HepG2 (cell line): ENCODE measurements around the gene MAPK14. TPM values are rescaled to one million over a fixed set of nuclear protein-coding genes. Genes with fewer than 3 reads are reported as not detected.

Experiments
- ATF7-NPFF ChIP-seq: sonication (generic); formaldehyde crosslinking; IDR thresholded peaks from 2 replicates; pipeline ENCODE4 v1.8.1; 2023; ENCODE audit warnings: mild to moderate bottlenecking, low read depth, missing genetic modification reagents, moderate library complexity
- BHLHE40 ChIP-seq: IDR thresholded peaks from 2 replicates; pipeline ENCODE4 v1.6.1; 2011; ENCODE audit warnings: low read length, improper control_type of control experiment
- BRD4 ChIP-seq: sonication (generic); formaldehyde crosslinking; IDR thresholded peaks from 2 replicates; pipeline ENCODE4 v1.4.0; 2020; ENCODE audit warnings: missing genetic modification reagents
- KLF16 ChIP-seq, 2 experiments: sonication (generic) in 1 of 2; formaldehyde crosslinking in 1 of 2; IDR thresholded peaks; 2 replicates each; pipeline versions ENCODE4 v1.6.1 to v1.8.0; 2016 to 2023; ENCODE audit warnings: missing genetic modification reagents in 2 of 2, missing compliant biosample characterization in 1 of 2
- NFIC ChIP-seq: IDR thresholded peaks from 2 replicates; pipeline ENCODE4 v1.6.1; 2012; ENCODE audit warnings: mild to moderate bottlenecking, low read length, inconsistent platforms
- NR2C2 ChIP-seq: sonication (generic); formaldehyde crosslinking; IDR thresholded peaks from 2 replicates; pipeline ENCODE4 v1.4.0; 2020; ENCODE audit warnings: missing genetic modification reagents, mild to moderate bottlenecking, moderate library complexity, borderline replicate concordance
- RAD51 ChIP-seq: fragments of 450-650 bp; IDR thresholded peaks from 2 replicates; pipeline ENCODE4 v1.6.1; 2016; ENCODE audit warnings: borderline replicate concordance
- RFXANK ChIP-seq: IDR thresholded peaks from 2 replicates; pipeline ENCODE4 v1.6.1; 2016
- SRSF4 ChIP-seq: fragments of 200-400 bp; formaldehyde crosslinking; IDR thresholded peaks from one replicate; pipeline ENCODE4 v1.6.1; 2018; ENCODE audit warnings: mild to moderate bottlenecking, low read depth, low read length, moderate library complexity; ENCODE audit not compliant: poor library complexity, severe bottlenecking
- TOPORS ChIP-seq: sonication (generic); formaldehyde crosslinking; IDR thresholded peaks from 2 replicates; pipeline ENCODE4 v1.8.0; 2023; ENCODE audit warnings: mild to moderate bottlenecking, missing genetic modification reagents
- ZBTB7B ChIP-seq: sonication (generic); formaldehyde crosslinking; IDR thresholded peaks from 2 replicates; pipeline ENCODE4 v1.4.0; 2020; ENCODE audit warnings: missing genetic modification reagents
- ZNF20 ChIP-seq: sonication (generic); formaldehyde crosslinking; IDR thresholded peaks from 2 replicates; pipeline ENCODE4 v1.4.0; 2020; ENCODE audit warnings: mild to moderate bottlenecking, moderate library complexity, missing genetic modification reagents
- ZNF292 ChIP-seq: sonication (generic); formaldehyde crosslinking; IDR thresholded peaks from 2 replicates; pipeline ENCODE4 v1.8.1; 2022; ENCODE audit warnings: mild to moderate bottlenecking, low read depth, missing genetic modification reagents, borderline replicate concordance
- ZNF337 ChIP-seq: sonication (generic); formaldehyde crosslinking; IDR thresholded peaks from 2 replicates; pipeline ENCODE4 v1.5.1; 2020; ENCODE audit warnings: missing genetic modification reagents, low read depth, mild to moderate bottlenecking, borderline replicate concordance
- ZNF652 ChIP-seq: IDR thresholded peaks from 2 replicates; pipeline ENCODE4 v1.6.1; 2016; ENCODE audit warnings: low read depth, borderline replicate concordance
- polyA plus RNA-seq, 8 experiments: library from polyadenylated mRNA; depleted of rRNA in 3 of 8; stranded (reverse) in 7 of 8; unstranded in 1 of 8; fragments of >200 nt; fragmentation: Illumina TruSeq in 4 of 8; extraction: Trizol in 4 of 8; gene quantifications; 2 replicates each; pipeline versions ENCODE4 v1.2.1 to v1.2.3, GENCODE V29; 2011 to 2016; ENCODE audit warnings: low read depth in 4 of 8, missing spikeins in 1 of 8, mixed read lengths in 1 of 8; ENCODE audit not compliant: insufficient read depth in 1 of 8
- total RNA-seq, 5 experiments: library from RNA; depleted of rRNA; stranded (reverse); fragments of >200 nt; fragmentation: Illumina TruSeq; extraction: Trizol; gene quantifications; 2 replicates each; pipeline ENCODE4 v1.2.3, GENCODE V29; 2016; ENCODE audit warnings: low read depth in 1 of 5
- TF ChIP-seq, protein P1 (sequence below): sonication (generic); formaldehyde crosslinking; IDR thresholded peaks from 2 replicates; pipeline ENCODE4 v1.4.0; 2020; ENCODE audit warnings: mild to moderate bottlenecking, missing genetic modification reagents, borderline replicate concordance
- TF ChIP-seq, protein P2 (sequence below): sonication (generic); formaldehyde crosslinking; IDR thresholded peaks from 2 replicates; pipeline ENCODE4 v1.4.0; 2020; ENCODE audit warnings: mild to moderate bottlenecking, missing genetic modification reagents
- TF ChIP-seq, protein P3 (sequence below): sonication (generic); formaldehyde crosslinking; IDR thresholded peaks from 2 replicates; pipeline ENCODE4 v1.4.0; 2020; ENCODE audit warnings: mild to moderate bottlenecking, missing genetic modification reagents
- TF ChIP-seq, protein P4 (sequence below): IDR thresholded peaks from 2 replicates; pipeline ENCODE4 v1.6.1; 2016; ENCODE audit warnings: missing compliant biosample characterization, missing genetic modification reagents, borderline replicate concordance

The MAPK14 gene
- total and polyA plus RNA-seq, 2 of the 13 experiments (the other 11 are each of a cell fraction or from before 2014, with no cell fraction given), result 66.3 to 67.3 TPM

GRCh38 chr6:36028088-36028876 is 674 bp downstream of the MAPK14 start (continued):
- TF ChIP-seq, protein P1, sequence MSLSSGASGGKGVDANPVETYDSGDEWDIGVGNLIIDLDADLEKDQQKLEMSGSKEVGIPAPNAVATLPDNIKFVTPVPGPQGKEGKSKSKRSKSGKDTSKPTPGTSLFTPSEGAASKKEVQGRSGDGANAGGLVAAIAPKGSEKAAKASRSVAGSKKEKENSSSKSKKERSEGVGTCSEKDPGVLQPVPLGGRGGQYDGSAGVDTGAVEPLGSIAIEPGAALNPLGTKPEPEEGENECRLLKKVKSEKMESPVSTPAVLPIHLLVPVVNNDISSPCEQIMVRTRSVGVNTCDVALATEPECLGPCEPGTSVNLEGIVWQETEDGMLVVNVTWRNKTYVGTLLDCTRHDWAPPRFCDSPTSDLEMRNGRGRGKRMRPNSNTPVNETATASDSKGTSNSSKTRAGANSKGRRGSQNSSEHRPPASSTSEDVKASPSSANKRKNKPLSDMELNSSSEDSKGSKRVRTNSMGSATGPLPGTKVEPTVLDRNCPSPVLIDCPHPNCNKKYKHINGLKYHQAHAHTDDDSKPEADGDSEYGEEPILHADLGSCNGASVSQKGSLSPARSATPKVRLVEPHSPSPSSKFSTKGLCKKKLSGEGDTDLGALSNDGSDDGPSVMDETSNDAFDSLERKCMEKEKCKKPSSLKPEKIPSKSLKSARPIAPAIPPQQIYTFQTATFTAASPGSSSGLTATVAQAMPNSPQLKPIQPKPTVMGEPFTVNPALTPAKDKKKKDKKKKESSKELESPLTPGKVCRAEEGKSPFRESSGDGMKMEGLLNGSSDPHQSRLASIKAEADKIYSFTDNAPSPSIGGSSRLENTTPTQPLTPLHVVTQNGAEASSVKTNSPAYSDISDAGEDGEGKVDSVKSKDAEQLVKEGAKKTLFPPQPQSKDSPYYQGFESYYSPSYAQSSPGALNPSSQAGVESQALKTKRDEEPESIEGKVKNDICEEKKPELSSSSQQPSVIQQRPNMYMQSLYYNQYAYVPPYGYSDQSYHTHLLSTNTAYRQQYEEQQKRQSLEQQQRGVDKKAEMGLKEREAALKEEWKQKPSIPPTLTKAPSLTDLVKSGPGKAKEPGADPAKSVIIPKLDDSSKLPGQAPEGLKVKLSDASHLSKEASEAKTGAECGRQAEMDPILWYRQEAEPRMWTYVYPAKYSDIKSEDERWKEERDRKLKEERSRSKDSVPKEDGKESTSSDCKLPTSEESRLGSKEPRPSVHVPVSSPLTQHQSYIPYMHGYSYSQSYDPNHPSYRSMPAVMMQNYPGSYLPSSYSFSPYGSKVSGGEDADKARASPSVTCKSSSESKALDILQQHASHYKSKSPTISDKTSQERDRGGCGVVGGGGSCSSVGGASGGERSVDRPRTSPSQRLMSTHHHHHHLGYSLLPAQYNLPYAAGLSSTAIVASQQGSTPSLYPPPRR (CRISPR knock-in tag), result 0 out of 2 replicates have a peak, but pooled peaks have one; percentile 7
- TF ChIP-seq TOPORS (CRISPR knock-in tag) (no peak), ZNF652 (no peak), KLF16 (CRISPR knock-in tag; IDR thresholded peaks at IDR 0.05) (no peak; a peak in 1 of 4 replicates), NR2C2 (no peak), BHLHE40 (no peak), SRSF4 (no peak), RFXANK (CRISPR knock-in tag) (no peak), ZNF20 (CRISPR knock-in tag) (0 out of 2 replicates have a peak, but pooled peaks have one; percentile 48), RAD51 (no peak), ZNF292 (CRISPR knock-in tag) (peak; percentile 83), BRD4 (0 out of 2 replicates have a peak, but pooled peaks have one; percentile 30), ZBTB7B (0 out of 2 replicates have a peak, but pooled peaks have one; percentile 23), ZNF337 (CRISPR knock-in tag) (0 out of 2 replicates have a peak, but pooled peaks have one; percentile 21), ATF7-NPFF (CRISPR knock-in tag) (peak; percentile 48; the same call in 1 of the 2 replicates), NFIC (no peak)
- TF ChIP-seq, protein P2, sequence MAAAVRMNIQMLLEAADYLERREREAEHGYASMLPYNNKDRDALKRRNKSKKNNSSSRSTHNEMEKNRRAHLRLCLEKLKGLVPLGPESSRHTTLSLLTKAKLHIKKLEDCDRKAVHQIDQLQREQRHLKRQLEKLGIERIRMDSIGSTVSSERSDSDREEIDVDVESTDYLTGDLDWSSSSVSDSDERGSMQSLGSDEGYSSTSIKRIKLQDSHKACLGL, result no peak
- TF ChIP-seq, protein P3, sequence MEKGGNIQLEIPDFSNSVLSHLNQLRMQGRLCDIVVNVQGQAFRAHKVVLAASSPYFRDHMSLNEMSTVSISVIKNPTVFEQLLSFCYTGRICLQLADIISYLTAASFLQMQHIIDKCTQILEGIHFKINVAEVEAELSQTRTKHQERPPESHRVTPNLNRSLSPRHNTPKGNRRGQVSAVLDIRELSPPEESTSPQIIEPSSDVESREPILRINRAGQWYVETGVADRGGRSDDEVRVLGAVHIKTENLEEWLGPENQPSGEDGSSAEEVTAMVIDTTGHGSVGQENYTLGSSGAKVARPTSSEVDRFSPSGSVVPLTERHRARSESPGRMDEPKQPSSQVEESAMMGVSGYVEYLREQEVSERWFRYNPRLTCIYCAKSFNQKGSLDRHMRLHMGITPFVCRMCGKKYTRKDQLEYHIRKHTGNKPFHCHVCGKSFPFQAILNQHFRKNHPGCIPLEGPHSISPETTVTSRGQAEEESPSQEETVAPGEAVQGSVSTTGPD (CRISPR knock-in tag), result 0 out of 2 replicates have a peak, but pooled peaks have one; percentile 22
- TF ChIP-seq, protein P4, sequence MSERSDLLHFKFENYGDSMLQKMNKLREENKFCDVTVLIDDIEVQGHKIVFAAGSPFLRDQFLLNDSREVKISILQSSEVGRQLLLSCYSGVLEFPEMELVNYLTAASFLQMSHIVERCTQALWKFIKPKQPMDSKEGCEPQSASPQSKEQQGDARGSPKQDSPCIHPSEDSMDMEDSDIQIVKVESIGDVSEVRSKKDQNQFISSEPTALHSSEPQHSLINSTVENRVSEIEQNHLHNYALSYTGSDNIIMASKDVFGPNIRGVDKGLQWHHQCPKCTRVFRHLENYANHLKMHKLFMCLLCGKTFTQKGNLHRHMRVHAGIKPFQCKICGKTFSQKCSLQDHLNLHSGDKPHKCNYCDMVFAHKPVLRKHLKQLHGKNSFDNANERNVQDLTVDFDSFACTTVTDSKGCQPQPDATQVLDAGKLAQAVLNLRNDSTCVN (CRISPR knock-in tag), result peak; percentile 56; the same call in 1 of the 2 replicates
